GM12801 (cell line): Measurements from ENCODE around the gene OR6B3.

ENCODE experiments used
- TF ChIP-seq, protein P1 (sequence below): IDR thresholded peaks from one replicate; pipeline ENCODE4 v1.5.1; 2011; ENCODE audit warnings: control low read depth; ENCODE audit not compliant: insufficient read length; ENCODE audit errors: extremely low read depth

The OR6B3 gene

DNA sequence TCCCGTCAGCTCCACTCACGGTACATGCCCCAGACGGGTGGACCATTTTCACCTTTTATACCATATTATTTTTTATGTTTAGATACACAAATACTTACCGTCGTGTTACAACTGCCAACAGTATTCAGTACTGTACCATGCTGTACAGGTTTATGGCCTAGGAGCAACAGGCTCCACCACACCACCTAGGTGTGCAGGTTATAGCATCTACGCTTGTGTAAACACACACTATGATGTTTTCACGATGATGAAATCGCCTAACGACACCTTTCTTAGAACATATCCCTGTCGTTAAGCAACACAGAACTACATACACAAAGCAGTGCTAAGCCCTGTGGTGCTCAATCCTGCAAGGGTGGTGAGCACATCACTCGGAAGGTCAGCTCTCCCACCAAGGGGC is 52.6 kb downstream of the OR6B3 start:
- TF ChIP-seq, protein P1, sequence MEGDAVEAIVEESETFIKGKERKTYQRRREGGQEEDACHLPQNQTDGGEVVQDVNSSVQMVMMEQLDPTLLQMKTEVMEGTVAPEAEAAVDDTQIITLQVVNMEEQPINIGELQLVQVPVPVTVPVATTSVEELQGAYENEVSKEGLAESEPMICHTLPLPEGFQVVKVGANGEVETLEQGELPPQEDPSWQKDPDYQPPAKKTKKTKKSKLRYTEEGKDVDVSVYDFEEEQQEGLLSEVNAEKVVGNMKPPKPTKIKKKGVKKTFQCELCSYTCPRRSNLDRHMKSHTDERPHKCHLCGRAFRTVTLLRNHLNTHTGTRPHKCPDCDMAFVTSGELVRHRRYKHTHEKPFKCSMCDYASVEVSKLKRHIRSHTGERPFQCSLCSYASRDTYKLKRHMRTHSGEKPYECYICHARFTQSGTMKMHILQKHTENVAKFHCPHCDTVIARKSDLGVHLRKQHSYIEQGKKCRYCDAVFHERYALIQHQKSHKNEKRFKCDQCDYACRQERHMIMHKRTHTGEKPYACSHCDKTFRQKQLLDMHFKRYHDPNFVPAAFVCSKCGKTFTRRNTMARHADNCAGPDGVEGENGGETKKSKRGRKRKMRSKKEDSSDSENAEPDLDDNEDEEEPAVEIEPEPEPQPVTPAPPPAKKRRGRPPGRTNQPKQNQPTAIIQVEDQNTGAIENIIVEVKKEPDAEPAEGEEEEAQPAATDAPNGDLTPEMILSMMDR = no peak

DNA sequence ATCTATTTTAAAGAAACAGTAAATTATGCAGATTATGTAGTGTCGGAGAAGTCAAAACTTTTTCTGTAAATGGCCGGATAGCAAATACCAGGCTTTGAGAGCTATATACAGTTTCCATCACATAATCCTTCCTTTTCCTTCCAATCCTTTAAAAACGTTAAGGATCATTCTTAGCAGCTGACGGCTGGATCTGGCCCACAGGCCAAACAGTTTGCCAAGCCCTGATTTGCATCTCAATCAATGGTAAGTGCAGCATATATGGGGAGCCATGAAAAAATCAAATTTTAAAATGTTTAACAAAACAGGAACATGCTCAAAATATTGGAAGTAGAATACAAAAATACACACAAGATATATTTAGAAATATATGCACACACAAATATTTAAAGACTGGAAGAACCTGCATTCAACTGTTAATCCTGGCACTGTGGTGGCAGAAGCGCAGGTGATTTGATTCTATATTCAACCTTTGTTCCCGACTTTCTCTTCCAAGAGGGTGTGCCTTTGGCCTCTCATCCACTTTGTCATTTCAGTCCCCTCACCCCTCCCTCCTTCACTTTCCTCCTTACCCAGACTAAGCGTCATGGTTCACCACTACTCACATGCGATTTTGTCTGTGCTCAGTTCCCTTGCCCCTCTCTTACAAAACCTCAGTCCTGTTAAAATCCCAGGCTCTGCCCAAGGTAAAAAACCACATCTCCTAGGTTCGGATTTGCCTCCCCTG is 55.5 kb downstream of the OR6B3 start:
- TF ChIP-seq, protein P1 = no peak
